GM23248 (cell line): ENCODE measurements around the gene HSD17B12.

Experiments
- EZH2 ChIP-seq: fragments of 200-600 bp; sonication (generic); IDR thresholded peaks from 2 replicates; pipeline ENCODE4 v1.6.1; 2018; ENCODE audit warnings: antibody characterized with exemption, mild to moderate bottlenecking; ENCODE audit not compliant: insufficient read depth, poor library complexity, severe bottlenecking
- EZH2phosphoT487 ChIP-seq: fragments of 200-600 bp; sonication (generic); IDR thresholded peaks from 2 replicates; pipeline ENCODE4 v1.6.1; 2018; ENCODE audit warnings: antibody characterized with exemption, moderate library complexity, mild to moderate bottlenecking, low read depth; ENCODE audit not compliant: insufficient read depth

DNA sequence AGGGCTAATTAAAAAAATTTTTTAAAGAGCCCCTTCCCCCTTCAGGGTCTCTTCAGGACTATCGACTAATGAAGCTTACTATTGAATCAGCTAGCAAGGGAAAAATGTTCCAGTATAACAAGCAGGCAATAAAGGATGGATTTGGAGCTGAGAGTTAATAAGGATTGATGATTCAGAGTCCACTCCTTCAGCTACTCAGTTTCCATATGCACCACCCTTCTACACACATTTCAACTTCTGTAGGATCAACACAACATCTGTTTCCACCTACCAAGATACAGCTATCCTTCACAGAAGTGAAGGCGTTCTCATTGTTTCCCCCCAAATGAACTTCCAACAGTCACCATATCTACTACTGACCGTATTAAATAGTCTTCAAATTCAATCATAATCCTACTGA, 193.5 kb downstream of the HSD17B12 start:
- no peak for TF ChIP-seq EZH2
- TF ChIP-seq EZH2phosphoT487, result no peak
